Esophagus squamous epithelium (tissue), 4 donors: ENCODE data around the gene TRMT44.

Experiments
- CTCF ChIP-seq, 6 experiments: fragments of 450-650 bp in 4 of 6; fragments of 200-600 bp in 2 of 6; sonication (generic) in 2 of 6; IDR thresholded peaks; one replicate each; pipeline ENCODE4 v1.5.1; 2016 to 2019; ENCODE audit warnings: antibody characterized with exemption in 6 of 6, mild to moderate bottlenecking in 4 of 6, moderate library complexity in 4 of 6
- POLR2A ChIP-seq, 4 donors: fragments of 450-650 bp; IDR thresholded peaks; one replicate each; pipeline ENCODE4 v1.6.1; 2017; ENCODE audit warnings: antibody characterized with exemption in 4 of 4, mild to moderate bottlenecking in 4 of 4, moderate library complexity in 3 of 4

- TF ChIP-seq POLR2A (IDR thresholded peaks at IDR 0.05) (no peak), CTCF (IDR thresholded peaks at IDR 0.05) (no peak)
These were observed 34.3 kb downstream of the TRMT44 start for GRCh38 chr4:8474856-8475255.
